ENCODE data around the gene VWC2L.

VWC2L gene

DNA sequence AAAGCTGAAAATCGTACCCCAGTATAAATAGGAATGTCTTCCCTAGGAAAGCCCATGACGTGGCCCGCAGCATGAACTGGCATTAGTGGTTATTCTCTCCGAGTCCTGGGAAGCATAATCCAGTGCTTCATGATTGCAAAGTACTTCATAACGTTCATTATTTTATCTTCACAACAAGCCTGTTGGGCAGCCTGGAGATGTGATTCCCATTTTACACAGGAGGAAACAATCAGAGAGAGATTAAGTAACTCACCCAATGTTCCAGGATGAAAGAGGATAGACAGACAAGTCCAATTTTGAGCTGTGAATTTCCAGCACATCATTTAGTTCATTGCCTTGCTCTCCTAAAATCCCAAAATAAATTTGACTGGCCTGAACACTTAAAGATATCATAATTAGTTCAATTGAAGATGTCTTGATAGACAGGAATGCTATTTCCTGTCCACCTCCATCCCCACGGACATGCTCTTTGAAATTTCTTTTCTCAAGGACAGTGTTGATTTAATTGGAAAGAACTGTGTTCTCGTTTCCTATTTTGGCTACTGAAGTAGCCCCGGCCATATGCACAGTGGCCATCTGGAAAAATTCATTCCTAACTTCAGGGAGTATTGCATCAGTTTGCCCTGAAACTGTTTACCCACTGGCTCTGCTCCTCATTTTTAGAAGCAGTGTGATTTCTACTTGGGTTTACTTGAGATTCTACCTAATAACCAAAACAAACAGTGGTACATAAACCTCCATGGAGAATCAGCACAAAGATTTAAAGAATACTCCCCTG is 93.9 kb downstream of the VWC2L start:
- no peaks in the 10 kb centered on the region for H3K27me3 ChIP-seq (ENCODE audit: control insufficient read depth, low read length)
- H3K79me2 ChIP-seq (ENCODE audit: control insufficient read depth, low read length) = no peaks in the 10 kb centered on the region
- no peaks in the 10 kb centered on the region for H3K4me1 ChIP-seq (ENCODE audit: control insufficient read depth, low read length)
- H3K4me2 ChIP-seq (ENCODE audit: low read length) = no peak overlapping the region
- H4K20me1 ChIP-seq (ENCODE audit: control insufficient read depth, insufficient read depth, low read depth, low read length) = no peaks in the 10 kb centered on the region
- no peak overlapping the region for H3K27ac ChIP-seq (ENCODE audit: low read depth, low read length)
- H3F3A ChIP-seq (ENCODE audit: control insufficient read depth, insufficient read depth) = no peaks in the 10 kb centered on the region
- H3K9me3 ChIP-seq (ENCODE audit: control insufficient read depth, insufficient read depth, low read length) = no peaks in the 10 kb centered on the region
- H3K36me3 ChIP-seq (ENCODE audit: control insufficient read depth, low read length) = no peaks in the 10 kb centered on the region
- TF ChIP-seq EZH2phosphoT487 (IDR thresholded peaks at IDR 0.05; ENCODE audit: borderline replicate concordance, low read length) = no peak
- TF ChIP-seq, protein P1, sequence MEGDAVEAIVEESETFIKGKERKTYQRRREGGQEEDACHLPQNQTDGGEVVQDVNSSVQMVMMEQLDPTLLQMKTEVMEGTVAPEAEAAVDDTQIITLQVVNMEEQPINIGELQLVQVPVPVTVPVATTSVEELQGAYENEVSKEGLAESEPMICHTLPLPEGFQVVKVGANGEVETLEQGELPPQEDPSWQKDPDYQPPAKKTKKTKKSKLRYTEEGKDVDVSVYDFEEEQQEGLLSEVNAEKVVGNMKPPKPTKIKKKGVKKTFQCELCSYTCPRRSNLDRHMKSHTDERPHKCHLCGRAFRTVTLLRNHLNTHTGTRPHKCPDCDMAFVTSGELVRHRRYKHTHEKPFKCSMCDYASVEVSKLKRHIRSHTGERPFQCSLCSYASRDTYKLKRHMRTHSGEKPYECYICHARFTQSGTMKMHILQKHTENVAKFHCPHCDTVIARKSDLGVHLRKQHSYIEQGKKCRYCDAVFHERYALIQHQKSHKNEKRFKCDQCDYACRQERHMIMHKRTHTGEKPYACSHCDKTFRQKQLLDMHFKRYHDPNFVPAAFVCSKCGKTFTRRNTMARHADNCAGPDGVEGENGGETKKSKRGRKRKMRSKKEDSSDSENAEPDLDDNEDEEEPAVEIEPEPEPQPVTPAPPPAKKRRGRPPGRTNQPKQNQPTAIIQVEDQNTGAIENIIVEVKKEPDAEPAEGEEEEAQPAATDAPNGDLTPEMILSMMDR (IDR thresholded peaks at IDR 0.05; ENCODE audit: low read depth, low read length, poor library complexity, severe bottlenecking) = no peak
- H3K9me2 ChIP-seq (replicated peaks; ENCODE audit: control insufficient read depth, low read length) = no peaks in the 10 kb centered on the region
- no peak overlapping the region for H3K4me3 ChIP-seq (ENCODE audit: low read length)

DNA sequence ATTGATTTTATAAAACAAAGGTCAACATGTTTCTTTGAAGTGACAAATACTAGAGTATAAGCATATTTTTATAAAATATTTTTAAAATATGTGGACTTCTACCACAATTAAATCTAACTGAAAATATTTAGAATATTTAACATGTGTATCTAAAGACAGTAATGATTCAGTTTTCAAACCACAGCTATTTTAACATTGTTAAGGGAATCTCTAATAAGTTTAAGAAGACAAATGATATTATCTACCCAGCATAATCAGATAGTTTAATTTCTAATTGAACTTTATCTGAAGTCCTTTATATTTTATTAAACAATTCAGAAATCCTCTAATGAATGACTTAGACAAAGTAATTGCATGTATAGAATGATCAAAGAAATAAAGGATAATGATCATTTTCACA is 96.2 kb downstream of the VWC2L start:
- H3K36me3 ChIP-seq (ENCODE audit: control insufficient read depth, low read length) = no peaks in the 10 kb centered on the region
- no peaks in the 10 kb centered on the region for H3K79me2 ChIP-seq (ENCODE audit: control insufficient read depth, low read length)
- H3K27ac ChIP-seq (ENCODE audit: low read depth, low read length) = no peak overlapping the region
- H3K4me1 ChIP-seq (ENCODE audit: control insufficient read depth, low read length) = no peaks in the 10 kb centered on the region
- H3K9me2 ChIP-seq (replicated peaks; ENCODE audit: control insufficient read depth, low read length) = no peaks in the 10 kb centered on the region
- H4K20me1 ChIP-seq (ENCODE audit: control insufficient read depth, insufficient read depth, low read depth, low read length) = no peaks in the 10 kb centered on the region
- no peaks in the 10 kb centered on the region for H3K9me3 ChIP-seq (ENCODE audit: control insufficient read depth, insufficient read depth, low read length)
- TF ChIP-seq, protein P1 (IDR thresholded peaks at IDR 0.05; ENCODE audit: low read depth, low read length, poor library complexity, severe bottlenecking) = no peak
- no peak for TF ChIP-seq EZH2phosphoT487 (IDR thresholded peaks at IDR 0.05; ENCODE audit: borderline replicate concordance, low read length)
- no peaks in the 10 kb centered on the region for H3F3A ChIP-seq (ENCODE audit: control insufficient read depth, insufficient read depth)
- H3K4me3 ChIP-seq (ENCODE audit: low read length) = no peak overlapping the region
- no peaks in the 10 kb centered on the region for H3K27me3 ChIP-seq (ENCODE audit: control insufficient read depth, low read length)
- H3K4me2 ChIP-seq (ENCODE audit: low read length) = no peak overlapping the region

DNA sequence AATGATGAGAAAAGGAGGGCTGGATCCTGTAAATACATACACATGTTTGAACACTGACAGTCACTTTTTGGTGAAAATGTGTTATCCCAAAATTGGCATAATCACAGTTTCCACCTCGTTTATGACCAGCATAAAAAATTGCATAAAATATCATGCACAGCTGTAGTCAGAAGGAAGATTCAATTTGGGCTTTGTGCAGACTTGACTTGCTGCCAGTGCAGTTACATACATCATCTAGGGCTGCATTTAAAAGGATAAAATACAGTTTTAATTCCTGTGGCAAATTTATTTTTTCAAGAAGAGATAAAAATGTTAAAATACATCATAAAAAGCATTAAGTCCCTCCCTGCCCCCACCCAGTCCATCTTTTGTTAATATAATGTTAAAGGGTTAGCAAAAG is 103.8 kb downstream of the VWC2L start:
- Histone ChIP-seq H3K9me2 (replicated peaks; ENCODE audit: control insufficient read depth, low read length) (no peaks in the 10 kb centered on the region), H3K4me2 (ENCODE audit: low read length) (no peak overlapping the region), H4K20me1 (ENCODE audit: control insufficient read depth, insufficient read depth, low read depth, low read length) (no peaks in the 10 kb centered on the region), H3K4me3 (ENCODE audit: low read length) (no peak overlapping the region), H3F3A (ENCODE audit: control insufficient read depth, insufficient read depth) (no peaks in the 10 kb centered on the region), H3K4me1 (ENCODE audit: control insufficient read depth, low read length) (no peaks in the 10 kb centered on the region), H3K27ac (ENCODE audit: low read depth, low read length) (no peak overlapping the region), H3K27me3 (ENCODE audit: control insufficient read depth, low read length) (no peaks in the 10 kb centered on the region), H3K79me2 (ENCODE audit: control insufficient read depth, low read length) (no peaks in the 10 kb centered on the region), H3K36me3 (ENCODE audit: control insufficient read depth, low read length) (no peaks in the 10 kb centered on the region), H3K9me3 (ENCODE audit: control insufficient read depth, insufficient read depth, low read length) (no peaks in the 10 kb centered on the region)
- no peak for TF ChIP-seq EZH2phosphoT487 (IDR thresholded peaks at IDR 0.05; ENCODE audit: borderline replicate concordance, low read length)
- TF ChIP-seq, protein P1 (IDR thresholded peaks at IDR 0.05; ENCODE audit: low read depth, low read length, poor library complexity, severe bottlenecking) = no peak
